CD8-positive, alpha-beta memory T cell (primary cell): Measurements from ENCODE around the gene MALT1. TPM values are rescaled to one million over a fixed set of nuclear protein-coding genes. Genes with fewer than 3 reads are reported as not detected.

Experiments
- CTCF ChIA-PET: fragments of 350-600 bp; sonication (Branson Sonifier 250); formaldehyde crosslinking; loops from one replicate; lab custom pipeline; 2021; ENCODE audit warnings: antibody characterized with exemption; lab: Charles Lee
- POLR2A ChIA-PET: fragments of 350-600 bp; sonication (Branson Sonifier 250); formaldehyde crosslinking; loops from one replicate; lab custom pipeline; 2021; ENCODE audit warnings: antibody characterized with exemption; lab: Charles Lee
- DNase-seq, 5 donors: peaks; one replicate each; pipeline versions ENCODE4 v3.0.0 to v3.0.0-alpha.2; 2020 to 2022; ENCODE audit warnings: mixed read lengths in 1 of 5
- H3K27ac ChIP-seq: one replicate; pipeline ENCODE4 v1.7.0; 2013; ENCODE audit warnings: low read depth, mild to moderate bottlenecking, low read length, moderate library complexity
- H3K27me3 ChIP-seq: 2 replicates; pipeline ENCODE4 v1.7.0; 2013; ENCODE audit warnings: low read length, mild to moderate bottlenecking; ENCODE audit not compliant: insufficient read depth, poor library complexity, severe bottlenecking
- H3K36me3 ChIP-seq: 2 replicates; pipeline ENCODE4 v1.7.0; 2013; ENCODE audit warnings: mild to moderate bottlenecking, low read length, moderate library complexity; ENCODE audit not compliant: insufficient read depth
- H3K4me1 ChIP-seq: 2 replicates; pipeline ENCODE4 v1.7.0; 2013; ENCODE audit warnings: mild to moderate bottlenecking, low read length, moderate library complexity; ENCODE audit not compliant: insufficient read depth
- H3K4me3 ChIP-seq: 2 replicates; pipeline ENCODE4 v1.7.0; 2013; ENCODE audit warnings: mild to moderate bottlenecking, low read length
- H3K9me3 ChIP-seq: 2 replicates; pipeline ENCODE4 v1.7.0; 2013; ENCODE audit warnings: mild to moderate bottlenecking, low read length
- H3K27ac Mint-ChIP-seq, 8 donors: one replicate each; pipeline ENCODE4 v1.8.0; 2020 to 2021; ENCODE audit warnings: mixed read lengths in 8 of 8, mild to moderate bottlenecking in 6 of 8, inconsistent platforms in 3 of 8, moderate library complexity in 3 of 8
- H3K27me3 Mint-ChIP-seq, 2 donors: one replicate each; pipeline ENCODE4 v1.8.0; 2020 to 2021; ENCODE audit warnings: mixed read lengths in 2 of 2, mild to moderate bottlenecking in 1 of 2, moderate library complexity in 1 of 2
- H3K36me3 Mint-ChIP-seq, 3 donors: one replicate each; pipeline ENCODE4 v1.8.0; 2020 to 2021; ENCODE audit warnings: mixed read lengths in 3 of 3, inconsistent platforms in 1 of 3, mild to moderate bottlenecking in 1 of 3
- H3K4me1 Mint-ChIP-seq, 3 donors: one replicate each; pipeline ENCODE4 v1.8.0; 2020 to 2021; ENCODE audit warnings: mixed read lengths in 3 of 3, inconsistent platforms in 1 of 3, mild to moderate bottlenecking in 1 of 3
- H3K4me3 Mint-ChIP-seq, 7 donors: one replicate each; pipeline ENCODE4 v1.8.0; 2020 to 2021; ENCODE audit warnings: mixed read lengths in 7 of 7, mild to moderate bottlenecking in 6 of 7, moderate library complexity in 4 of 7, inconsistent platforms in 2 of 7
- H3K9me3 Mint-ChIP-seq, 5 donors: one replicate each; pipeline ENCODE4 v1.8.0; 2020 to 2022; ENCODE audit warnings: mixed read lengths in 5 of 5, mild to moderate bottlenecking in 3 of 5, moderate library complexity in 2 of 5, inconsistent platforms in 1 of 5
- polyA plus RNA-seq: library from polyadenylated mRNA; unstranded; fragments of 300-500 nt; fragmentation: Illumina TruSeq; gene quantifications from one replicate; pipeline ENCODE4 v1.2.3, GENCODE V29; 2021
- total RNA-seq, 2 experiments: library from RNA; stranded (reverse); gene quantifications; one replicate each; pipeline ENCODE4 v1.2.3, GENCODE V29; 2021

The MALT1 gene
- total and polyA plus RNA-seq, 3 experiments from 2014 or later: 33.1 to 41.4 (median 35.8) TPM

DNA sequence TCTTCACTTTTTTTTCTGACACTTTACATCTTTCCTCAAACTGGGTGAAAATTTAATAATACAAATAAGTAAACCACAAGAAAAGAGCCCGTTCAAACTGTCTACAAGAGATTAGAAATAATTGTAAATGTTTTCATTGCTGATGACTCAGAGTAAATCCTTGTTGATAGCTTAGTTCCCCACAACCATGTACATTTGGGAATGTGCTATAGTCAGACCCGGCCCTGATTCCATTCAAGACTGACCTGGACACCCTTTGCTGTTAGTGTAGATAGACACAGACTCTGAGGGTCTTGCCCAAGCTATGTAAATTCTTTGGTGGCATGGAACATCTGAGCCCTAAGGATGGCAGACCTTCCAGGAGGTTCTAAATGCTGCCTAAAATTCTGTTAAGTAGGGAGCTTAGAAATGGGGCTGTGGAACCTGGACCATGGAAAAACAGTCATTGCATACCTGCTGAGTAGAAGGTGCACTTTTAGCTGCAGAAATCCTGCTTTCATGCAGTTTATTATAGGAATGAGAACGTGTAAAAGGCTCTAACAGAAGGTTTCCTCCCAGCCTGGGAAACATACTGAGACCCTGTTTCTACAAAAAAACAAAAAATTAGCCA is 3.7 kb downstream of the MALT1 start:
- no peak for DNase-seq
- POLR2A ChIA-PET: no interaction called here
- Mint-ChIP-seq H3K4me3 (peak overlapping the region in 6 of 7 donors; percentile 9 to 73 (median 30)), H3K9me3 (no peaks in the 10 kb centered on the region), H3K27me3 (no peaks in the 10 kb centered on the region), H3K27ac (peak overlapping the region in 2 of 8 donors; percentile 52 to 61), H3K36me3 (peaks cover 4 to 26% (median 10%) of the 10 kb centered on the region in 3 donors), H3K4me1 (peaks cover 71 to 90% (median 88%) of the 10 kb centered on the region in 3 donors)
- Histone ChIP-seq H3K27me3 (no peaks in the 10 kb centered on the region), H3K36me3 (no peaks in the 10 kb centered on the region), H3K9me3 (no peaks in the 10 kb centered on the region), H3K4me3 (no peak overlapping the region), H3K4me1 (peaks cover 51% of the 10 kb centered on the region), H3K27ac (no peak overlapping the region)
- CTCF ChIA-PET: interaction anchor here (1.3 to 1.5 kb wide), 2 partner anchors 9 to 89 kb away, joined by 4 to 7 read pairs; no protein-coding TSS in a partner anchor

DNA sequence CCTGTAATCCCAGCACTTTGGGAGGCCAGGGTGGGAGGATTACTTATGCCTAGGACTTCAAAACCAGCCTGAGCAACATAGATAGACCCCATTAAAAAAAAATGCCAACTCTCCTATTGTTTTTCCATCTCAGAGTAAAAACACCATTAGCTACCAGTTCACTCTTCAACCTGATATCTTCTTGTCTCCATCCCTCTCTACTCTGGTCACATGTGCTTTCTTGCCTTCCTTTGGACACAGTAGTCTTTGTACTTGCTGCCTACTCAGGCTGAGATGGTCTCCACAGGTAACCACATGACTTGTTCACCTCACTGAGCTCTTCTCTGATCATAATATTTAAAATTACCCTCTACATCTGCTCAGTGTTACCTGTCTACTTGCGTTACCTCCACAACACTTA is 5.0 kb downstream of the MALT1 start:
- DNase-seq: no peak
- H3K27me3 Mint-ChIP-seq: no peaks in the 10 kb centered on the region
- Histone ChIP-seq H3K27ac (no peak overlapping the region), H3K9me3 (no peaks in the 10 kb centered on the region), H3K4me1 (peaks cover 51% of the 10 kb centered on the region), H3K4me3 (no peak overlapping the region), H3K27me3 (no peaks in the 10 kb centered on the region), H3K36me3 (no peaks in the 10 kb centered on the region)
- POLR2A ChIA-PET: interaction anchor here (0.5 kb wide), 1 partner anchor 1059 kb away, joined by 5 read pairs; no protein-coding TSS in a partner anchor
- peaks cover 4 to 31% (median 12%) of the 10 kb centered on the region in 3 donors for H3K36me3 Mint-ChIP-seq
- peak overlapping the region in 6 of 8 donors; percentile 5 to 43 (median 28) for H3K27ac Mint-ChIP-seq
- peak overlapping the region in 6 of 7 donors; percentile 4 to 32 (median 22) for H3K4me3 Mint-ChIP-seq
- H3K9me3 Mint-ChIP-seq: no peaks in the 10 kb centered on the region
- H3K4me1 Mint-ChIP-seq: peaks cover 74 to 92% (median 89%) of the 10 kb centered on the region in 3 donors
- CTCF ChIA-PET: no interaction called here

- peaks cover 0 to 3% of the 10 kb centered on the region in 2 donors for H3K27me3 Mint-ChIP-seq
- peaks cover 10 to 48% (median 20%) of the 10 kb centered on the region in 3 donors for H3K36me3 Mint-ChIP-seq
- POLR2A ChIA-PET: interaction anchor here (2.4 kb wide), 1 partner anchor 11 kb away, joined by 8 read pairs; the partner anchor contains the start of gene MALT1
- H3K4me1 Mint-ChIP-seq: peaks cover 61 to 87% (median 81%) of the 10 kb centered on the region in 3 donors
- peak overlapping the region in 7 of 8 donors; percentile 3 to 80 (median 44) for H3K27ac Mint-ChIP-seq
- CTCF ChIA-PET: interaction anchor here (0.8 to 7.9 kb wide), 3 partner anchors 11 to 156 kb away, joined by 3 to 35 read pairs (median 3); partner anchors contain the start of gene MALT1
- no peaks in the 10 kb centered on the region for H3K9me3 ChIP-seq
- H3K27me3 ChIP-seq: no peaks in the 10 kb centered on the region
- no peak overlapping the region for H3K27ac ChIP-seq
- H3K4me1 ChIP-seq: peaks cover 35% of the 10 kb centered on the region
- H3K9me3 Mint-ChIP-seq: no peaks in the 10 kb centered on the region
- H3K36me3 ChIP-seq: peaks cover 9% of the 10 kb centered on the region
- no peak overlapping the region for H3K4me3 Mint-ChIP-seq
- H3K4me3 ChIP-seq: no peak overlapping the region
- DNase-seq: no peak
Measured at GRCh38 chr18:58682429-58683069, 11.3 kb downstream of the MALT1 start.

GRCh38 chr18:58687871-58688308 is 16.6 kb downstream of the MALT1 start:
- Mint-ChIP-seq H3K4me1 (peaks cover 59 to 83% (median 80%) of the 10 kb centered on the region in 3 donors), H3K9me3 (no peaks in the 10 kb centered on the region), H3K27me3 (no peaks in the 10 kb centered on the region), H3K36me3 (peaks cover 14 to 52% (median 21%) of the 10 kb centered on the region in 3 donors), H3K27ac (peak overlapping the region; percentile 64 to 98 (median 94)), H3K4me3 (peak overlapping the region; percentile 43 to 86 (median 82))
- Histone ChIP-seq H3K27me3 (no peaks in the 10 kb centered on the region), H3K4me3 (no peak overlapping the region), H3K4me1 (peaks cover 70% of the 10 kb centered on the region), H3K27ac (no peak overlapping the region), H3K36me3 (peaks cover 12% of the 10 kb centered on the region), H3K9me3 (no peaks in the 10 kb centered on the region)
- peak; percentile 20 to 84 (median 79) for DNase-seq
- CTCF ChIA-PET: interaction anchor here (1.6 to 7.9 kb wide), 3 partner anchors 10 to 76 kb away, joined by 4 to 35 read pairs (median 6); partner anchors contain the start of gene MALT1
- POLR2A ChIA-PET: interaction anchor here (0.6 to 3.9 kb wide), 5 partner anchors 8 to 76 kb away, joined by 3 to 35 read pairs (median 4); partner anchors contain the start of gene MALT1

DNA sequence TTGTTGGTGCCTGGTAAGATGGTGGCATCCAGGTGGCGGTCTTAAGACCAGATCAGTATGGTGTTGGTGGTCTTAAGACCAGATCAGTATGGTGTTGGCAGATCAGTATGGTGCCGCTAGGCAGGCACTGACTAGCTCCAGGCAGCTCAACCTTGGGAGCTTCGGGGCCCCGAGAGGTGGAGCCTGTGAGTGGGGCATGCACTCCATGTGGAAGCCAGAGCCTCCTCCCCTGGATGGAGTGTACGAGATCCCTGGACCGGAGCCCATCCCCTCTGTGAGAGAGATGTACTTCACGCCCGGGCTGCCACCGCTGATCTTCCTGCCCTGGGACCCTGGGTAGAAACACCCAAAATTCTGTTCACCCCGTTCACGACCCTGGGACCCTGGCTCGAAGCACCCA is 19.0 kb downstream of the MALT1 start:
- Histone ChIP-seq H3K27me3 (no peaks in the 10 kb centered on the region), H3K9me3 (no peaks in the 10 kb centered on the region), H3K27ac (no peak overlapping the region), H3K4me3 (no peak overlapping the region), H3K36me3 (peaks cover 12% of the 10 kb centered on the region), H3K4me1 (peaks cover 92% of the 10 kb centered on the region)
- Mint-ChIP-seq H3K4me3 (peak overlapping the region in 1 of 7 donors; percentile 42), H3K27me3 (no peaks in the 10 kb centered on the region), H3K36me3 (peaks cover 13 to 48% (median 22%) of the 10 kb centered on the region in 3 donors), H3K27ac (peak overlapping the region in 4 of 8 donors; percentile 36 to 91 (median 63)), H3K9me3 (no peaks in the 10 kb centered on the region), H3K4me1 (peaks cover 68 to 90% (median 88%) of the 10 kb centered on the region in 3 donors)
- ChIA-PET CTCF (interaction anchor here (0.7 to 2.7 kb wide), 4 partner anchors 19 to 161 kb away, joined by 3 to 18 read pairs (median 4); partner anchors contain the start of gene MALT1), POLR2A (no interaction called here)
- no peak for DNase-seq

GRCh38 chr18:58691256-58691655 is 20.0 kb downstream of the MALT1 start:
- no peaks in the 10 kb centered on the region for H3K9me3 Mint-ChIP-seq
- no peak overlapping the region for H3K4me3 Mint-ChIP-seq
- H3K27me3 ChIP-seq: no peaks in the 10 kb centered on the region
- DNase-seq: no peak
- H3K36me3 Mint-ChIP-seq: peaks cover 13 to 48% (median 23%) of the 10 kb centered on the region in 3 donors
- H3K27ac Mint-ChIP-seq: peak overlapping the region in 3 of 8 donors; percentile 33 to 74 (median 61)
- CTCF ChIA-PET: interaction anchor here (1.0 to 2.7 kb wide), 2 partner anchors 20 to 379 kb away, joined by 3 to 18 read pairs; partner anchors contain the start of gene MALT1
- no peaks in the 10 kb centered on the region for H3K9me3 ChIP-seq
- H3K27me3 Mint-ChIP-seq: no peaks in the 10 kb centered on the region
- POLR2A ChIA-PET: interaction anchor here (1.9 kb wide), 1 partner anchor 19 kb away, joined by 10 read pairs; the partner anchor contains the start of gene MALT1
- H3K4me1 ChIP-seq: peaks cover 93% of the 10 kb centered on the region
- peaks cover 12% of the 10 kb centered on the region for H3K36me3 ChIP-seq
- no peak overlapping the region for H3K27ac ChIP-seq
- no peak overlapping the region for H3K4me3 ChIP-seq
- peaks cover 72 to 92% (median 91%) of the 10 kb centered on the region in 3 donors for H3K4me1 Mint-ChIP-seq

DNA sequence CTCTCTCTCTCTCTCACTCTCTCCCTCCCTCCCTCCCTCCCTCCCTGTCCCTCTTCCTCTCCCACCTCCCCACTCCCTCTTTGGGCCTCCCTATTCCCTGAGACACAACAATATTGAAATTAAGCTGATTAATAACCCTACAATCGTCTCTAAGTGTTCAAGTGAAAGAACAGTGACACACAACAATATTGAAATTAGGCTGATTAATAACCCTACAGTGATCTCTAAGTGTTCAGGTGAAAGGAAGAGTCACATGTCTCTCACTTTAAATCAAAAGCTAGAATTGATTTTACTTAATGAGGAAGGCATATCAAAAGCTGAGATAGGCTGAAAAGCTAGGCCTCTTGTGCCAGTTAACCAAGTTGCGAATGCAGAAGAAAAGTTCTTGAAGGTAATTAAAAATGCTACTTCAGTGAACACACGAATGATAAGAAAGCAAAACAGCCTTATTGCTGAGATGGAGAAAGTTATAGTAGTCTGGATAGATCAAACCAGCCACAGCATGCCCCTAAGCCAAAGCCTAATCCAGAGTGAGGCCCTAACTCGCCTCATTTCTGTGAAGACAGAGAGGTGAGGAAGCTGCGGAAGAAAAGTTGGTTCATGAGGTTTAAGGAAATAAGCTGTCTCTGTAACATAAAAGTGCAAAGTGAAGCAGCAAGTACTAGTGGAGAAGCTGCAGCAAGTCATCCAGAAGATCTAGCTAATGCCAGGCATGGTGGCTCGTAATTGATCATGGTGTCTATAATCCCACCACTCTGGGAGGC is 21.3 kb downstream of the MALT1 start:
- no peaks in the 10 kb centered on the region for H3K27me3 ChIP-seq
- H3K4me3 ChIP-seq: no peak overlapping the region
- Mint-ChIP-seq H3K9me3 (no peaks in the 10 kb centered on the region), H3K36me3 (peaks cover 15 to 57% (median 28%) of the 10 kb centered on the region in 3 donors), H3K27me3 (no peaks in the 10 kb centered on the region), H3K27ac (peak overlapping the region; percentile 19 to 87 (median 69)), H3K4me3 (peak overlapping the region in 6 of 7 donors; percentile 7 to 40 (median 34)), H3K4me1 (peaks cover 71 to 91% (median 91%) of the 10 kb centered on the region in 3 donors)
- H3K27ac ChIP-seq: no peak overlapping the region
- H3K36me3 ChIP-seq: peaks cover 12% of the 10 kb centered on the region
- ChIA-PET CTCF (interaction anchor here (0.8 to 1.0 kb wide), 3 partner anchors 16 to 162 kb away, joined by 3 read pairs; no protein-coding TSS in a partner anchor), POLR2A (interaction anchor here (0.8 to 1.9 kb wide), 2 partner anchors 18 to 21 kb away, joined by 5 to 10 read pairs; partner anchors contain the start of gene MALT1)
- no peaks in the 10 kb centered on the region for H3K9me3 ChIP-seq
- H3K4me1 ChIP-seq: peaks cover 94% of the 10 kb centered on the region
- DNase-seq: peak in 1 of 5 donors; percentile 36
